Ascending aorta (tissue), 2 donors: ENCODE measurements around the gene COX5A. TPM values are rescaled to one million over a fixed set of nuclear protein-coding genes. Genes with fewer than 3 reads are reported as not detected.
A peak's percentile ranks its signal among the peaks of the same experiment; 100 is the strongest.

Source experiments
- DNase-seq, 2 donors: peaks; one replicate each; pipeline ENCODE4 v3.0.0-alpha.2; 2019; ENCODE audit warnings: low spot score in 2 of 2
- H3K27ac ChIP-seq, 2 donors: fragments of 200-600 bp; sonication (generic); one replicate each; pipeline ENCODE4 v1.5.1; 2016 to 2017; ENCODE audit warnings: mild to moderate bottlenecking in 1 of 2
- H3K27me3 ChIP-seq: fragments of 200-600 bp; sonication (generic); one replicate; pipeline ENCODE4 v1.5.1; 2017
- H3K36me3 ChIP-seq, 2 donors: fragments of 200-600 bp; sonication (generic); one replicate each; pipeline ENCODE4 v1.5.1; 2016
- H3K4me1 ChIP-seq, 2 donors: fragments of 200-600 bp; sonication (generic); one replicate each; pipeline ENCODE4 v1.5.1; 2016 to 2017; ENCODE audit warnings: mild to moderate bottlenecking in 1 of 2
- H3K4me3 ChIP-seq, 2 donors: fragments of 200-600 bp; sonication (generic); one replicate each; pipeline ENCODE4 v1.5.1; 2016 to 2017; ENCODE audit warnings: mild to moderate bottlenecking in 1 of 2
- H3K9me3 ChIP-seq, 2 donors: fragments of 200-600 bp; sonication (generic); one replicate each; pipeline ENCODE4 v1.5.1; 2016
- intact Hi-C: fragments of 100-400 bp; cut with DNase I; formaldehyde crosslinking; loops from one replicate; pipeline ENCODE4 v1.15.1; 2023
- total RNA-seq: library from RNA; depleted of rRNA; stranded (reverse); fragments of >200 nt; gene quantifications from one replicate; pipeline ENCODE4 v1.1.0, GENCODE V29; 2016
- TF ChIP-seq, protein P1 (sequence below), 3 experiments: fragments of 200-600 bp in 2 of 3; fragments of 450-650 bp in 1 of 3; sonication (generic) in 2 of 3; IDR thresholded peaks; one replicate each; pipeline ENCODE4 v1.5.1; 2016 to 2019; ENCODE audit warnings: antibody characterized with exemption in 3 of 3, mild to moderate bottlenecking in 1 of 3, moderate library complexity in 1 of 3

The COX5A gene
- total RNA-seq, 1 donor from 2014 or later: 83.5 TPM

DNA sequence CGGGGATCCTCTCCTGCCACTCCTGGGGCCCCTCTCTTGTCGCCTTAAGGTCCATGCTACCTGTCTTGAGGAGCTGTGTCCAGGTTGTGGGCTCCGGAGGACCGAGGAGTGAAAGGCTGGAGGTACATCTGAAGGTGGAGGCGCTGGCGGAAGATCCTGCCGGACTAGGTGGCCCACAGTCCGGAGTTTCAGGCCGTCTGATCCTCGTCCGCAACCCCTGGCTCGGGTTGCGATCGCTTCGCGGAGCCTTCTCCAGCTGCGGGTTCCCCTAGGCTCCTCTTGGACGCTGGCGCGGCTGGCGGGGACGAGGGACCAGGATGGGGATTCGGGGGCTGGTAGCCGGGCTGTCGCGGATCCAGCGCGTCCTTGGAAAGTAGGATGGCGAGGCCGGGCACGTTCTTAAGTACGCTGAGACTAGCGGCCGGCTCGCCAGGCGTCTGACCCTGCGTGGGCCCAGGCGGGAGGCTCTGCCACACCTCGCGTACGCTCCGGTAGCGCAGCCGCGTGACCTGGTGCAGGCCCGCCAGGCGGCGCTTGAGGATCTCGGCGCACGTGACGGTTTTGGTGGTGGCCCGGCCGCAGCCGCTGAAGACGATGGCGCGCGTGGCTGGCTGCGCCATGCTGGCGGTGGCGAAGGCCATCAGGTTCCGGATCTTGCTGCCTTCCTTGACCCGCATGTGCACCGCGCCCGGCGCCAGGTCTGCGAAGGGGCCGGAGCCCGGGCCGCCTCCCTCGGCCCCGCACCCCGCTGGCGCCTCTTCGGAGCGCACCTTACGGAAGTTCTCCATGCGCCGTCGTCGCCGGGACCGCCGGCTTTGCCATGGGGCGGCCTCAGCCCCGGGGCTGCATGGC, 18.1 kb upstream of the COX5A start:
- no peaks in the 10 kb centered on the region for H3K36me3 ChIP-seq
- TF ChIP-seq, protein P1, sequence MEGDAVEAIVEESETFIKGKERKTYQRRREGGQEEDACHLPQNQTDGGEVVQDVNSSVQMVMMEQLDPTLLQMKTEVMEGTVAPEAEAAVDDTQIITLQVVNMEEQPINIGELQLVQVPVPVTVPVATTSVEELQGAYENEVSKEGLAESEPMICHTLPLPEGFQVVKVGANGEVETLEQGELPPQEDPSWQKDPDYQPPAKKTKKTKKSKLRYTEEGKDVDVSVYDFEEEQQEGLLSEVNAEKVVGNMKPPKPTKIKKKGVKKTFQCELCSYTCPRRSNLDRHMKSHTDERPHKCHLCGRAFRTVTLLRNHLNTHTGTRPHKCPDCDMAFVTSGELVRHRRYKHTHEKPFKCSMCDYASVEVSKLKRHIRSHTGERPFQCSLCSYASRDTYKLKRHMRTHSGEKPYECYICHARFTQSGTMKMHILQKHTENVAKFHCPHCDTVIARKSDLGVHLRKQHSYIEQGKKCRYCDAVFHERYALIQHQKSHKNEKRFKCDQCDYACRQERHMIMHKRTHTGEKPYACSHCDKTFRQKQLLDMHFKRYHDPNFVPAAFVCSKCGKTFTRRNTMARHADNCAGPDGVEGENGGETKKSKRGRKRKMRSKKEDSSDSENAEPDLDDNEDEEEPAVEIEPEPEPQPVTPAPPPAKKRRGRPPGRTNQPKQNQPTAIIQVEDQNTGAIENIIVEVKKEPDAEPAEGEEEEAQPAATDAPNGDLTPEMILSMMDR (IDR thresholded peaks at IDR 0.05): peak; percentile 46 to 69 (median 52)
- intact Hi-C loops: loop anchor here (1.0 to 10.0 kb wide), 6 partner anchors 18 to 581 kb away; partner anchors contain the start of genes ARID3B, CLK3, COX5A and FAM219B
- H3K4me1 ChIP-seq: peaks cover 7 to 16% of the 10 kb centered on the region in 2 donors
- H3K4me3 ChIP-seq: peak overlapping the region; percentile 71 to 84
- H3K9me3 ChIP-seq: no peaks in the 10 kb centered on the region
- H3K27me3 ChIP-seq: no peaks in the 10 kb centered on the region
- peak overlapping the region; percentile 91 to 94 for H3K27ac ChIP-seq
- DNase-seq: peak in 1 of 2 donors; percentile 86

DNA sequence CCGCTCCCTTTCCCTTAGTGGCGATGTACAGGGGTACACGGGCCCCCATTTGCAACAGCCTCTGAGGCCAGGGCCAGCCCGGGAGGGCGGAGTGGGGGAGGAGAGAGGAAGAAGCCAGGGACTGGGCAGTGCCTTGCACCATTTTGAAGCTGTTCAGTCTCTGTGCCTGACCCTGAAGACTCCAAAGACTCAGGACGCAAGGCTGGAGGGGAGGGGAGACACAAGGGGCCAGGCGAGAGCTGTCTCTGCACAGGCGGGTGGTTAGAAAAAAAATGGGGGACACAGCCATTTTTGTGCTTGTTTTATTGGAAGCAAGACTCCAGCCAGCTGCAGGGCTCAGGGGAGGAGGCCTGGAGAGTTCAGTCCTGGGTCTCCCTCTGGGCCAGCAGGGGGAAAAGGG, 17.1 kb upstream of the COX5A start:
- H3K4me3 ChIP-seq: peak overlapping the region in 1 of 2 donors; percentile 71
- no peaks in the 10 kb centered on the region for H3K36me3 ChIP-seq
- no peaks in the 10 kb centered on the region for H3K27me3 ChIP-seq
- TF ChIP-seq, protein P1 (IDR thresholded peaks at IDR 0.05): no peak
- H3K9me3 ChIP-seq: no peaks in the 10 kb centered on the region
- peaks cover 7 to 18% of the 10 kb centered on the region in 2 donors for H3K4me1 ChIP-seq
- no peak overlapping the region for H3K27ac ChIP-seq
- intact Hi-C loops: loop anchor here (5.0 to 10.0 kb wide), 3 partner anchors 340 to 580 kb away; partner anchors contain the start of genes ARID3B and CLK3
- no peak for DNase-seq

DNA sequence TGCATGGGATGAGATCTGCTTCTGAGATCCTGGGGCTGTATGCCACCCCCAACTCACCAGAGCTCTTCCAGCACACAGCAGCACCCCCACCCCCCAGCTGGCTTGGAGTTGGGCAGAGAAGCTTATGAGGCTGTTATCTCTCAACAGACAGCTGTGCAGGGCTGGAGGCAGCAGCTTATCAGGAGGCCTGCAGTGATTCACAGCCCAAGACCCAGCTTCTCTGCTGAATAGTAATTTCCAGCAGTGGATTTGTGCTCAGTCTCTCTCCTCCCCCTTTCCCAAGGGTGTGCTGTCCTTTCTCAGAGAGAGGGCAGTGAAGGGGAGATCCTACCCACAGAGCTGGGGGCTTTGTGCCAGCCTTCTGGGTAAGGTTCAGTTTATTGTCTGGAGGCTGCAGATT, 16.6 kb upstream of the COX5A start:
- no peak overlapping the region for H3K27ac ChIP-seq
- no peak for DNase-seq
- no peaks in the 10 kb centered on the region for H3K27me3 ChIP-seq
- intact Hi-C loops: loop anchor here (5.0 to 10.0 kb wide), 3 partner anchors 112 to 580 kb away; partner anchors contain the start of genes CLK3 and ULK3
- TF ChIP-seq, protein P1 (IDR thresholded peaks at IDR 0.05): no peak
- no peaks in the 10 kb centered on the region for H3K9me3 ChIP-seq
- no peak overlapping the region for H3K4me3 ChIP-seq
- H3K36me3 ChIP-seq: no peaks in the 10 kb centered on the region
- H3K4me1 ChIP-seq: peaks cover 7 to 19% of the 10 kb centered on the region in 2 donors

DNA sequence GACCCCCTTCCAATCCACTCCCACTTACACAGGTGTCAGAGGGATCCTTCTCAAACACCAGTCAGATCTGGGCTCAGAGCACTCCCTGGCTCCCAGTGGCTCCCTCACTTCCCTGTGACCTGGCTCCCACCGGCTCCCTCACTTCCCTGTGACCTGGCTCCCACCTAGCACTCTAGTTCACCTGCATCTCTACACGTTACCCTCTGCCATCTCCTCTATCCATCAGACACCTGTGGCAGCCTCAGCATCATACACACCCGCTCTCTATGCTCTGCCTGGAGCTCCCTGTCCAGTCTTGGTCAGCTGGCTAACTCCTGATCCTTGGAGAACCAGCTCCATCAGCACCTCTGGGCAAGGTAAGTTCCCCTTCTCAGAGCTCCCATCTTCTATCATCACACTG, 13.1 kb upstream of the COX5A start:
- DNase-seq: no peak
- no peaks in the 10 kb centered on the region for H3K27me3 ChIP-seq
- intact Hi-C loops: loop anchor here (5.0 to 10.0 kb wide), 3 partner anchors 109 to 576 kb away; partner anchors contain the start of genes CLK3 and ULK3
- H3K4me3 ChIP-seq: no peak overlapping the region
- TF ChIP-seq, protein P1 (IDR thresholded peaks at IDR 0.05): no peak
- H3K4me1 ChIP-seq: peaks cover 3 to 7% of the 10 kb centered on the region in 2 donors
- no peak overlapping the region for H3K27ac ChIP-seq
- no peaks in the 10 kb centered on the region for H3K9me3 ChIP-seq
- H3K36me3 ChIP-seq: no peaks in the 10 kb centered on the region

DNA sequence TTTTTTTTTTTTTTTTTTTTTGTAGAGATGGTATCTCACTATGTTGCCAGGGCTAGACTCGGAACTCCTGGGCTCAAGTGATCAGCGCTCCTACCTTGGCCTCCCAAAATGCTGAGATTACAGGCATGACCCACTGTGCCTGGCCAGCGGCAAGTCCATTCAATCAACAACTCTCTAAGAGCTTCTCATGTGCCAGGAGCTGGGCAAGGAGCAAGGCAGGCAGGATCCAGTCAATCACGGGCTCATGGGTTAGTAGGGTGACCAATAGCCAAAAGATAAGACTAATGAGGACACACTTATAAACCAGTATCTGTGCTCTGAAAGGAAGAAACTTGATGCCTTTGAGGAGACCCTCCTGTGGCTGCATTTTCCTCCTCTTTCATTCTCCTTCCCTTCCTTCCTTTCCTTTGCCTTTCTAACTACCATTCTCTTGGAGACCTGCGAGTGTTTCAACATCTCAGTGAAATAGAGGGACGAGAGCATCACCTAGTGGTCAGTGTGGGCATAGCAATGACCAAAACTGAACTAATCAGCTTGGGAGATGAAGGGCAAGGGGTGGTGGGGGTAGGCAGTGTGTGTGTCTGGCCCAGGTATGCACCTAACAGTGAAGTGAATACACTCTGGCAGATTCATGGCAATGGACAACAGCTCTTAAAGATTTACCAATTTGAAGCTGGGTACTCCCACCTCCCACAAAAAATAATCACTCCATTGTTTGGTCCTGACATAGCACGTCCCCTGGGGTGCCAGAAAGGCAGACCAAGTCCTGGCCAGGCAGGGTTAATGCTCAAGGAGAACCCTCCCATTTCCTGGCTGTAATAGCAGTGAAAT, 12.4 kb upstream of the COX5A start:
- DNase-seq: peak in 1 of 2 donors; percentile 90
- Histone ChIP-seq H3K27ac (no peak overlapping the region), H3K4me1 (peaks cover 1 to 5% of the 10 kb centered on the region in 2 donors), H3K4me3 (no peak overlapping the region), H3K36me3 (no peaks in the 10 kb centered on the region), H3K9me3 (no peaks in the 10 kb centered on the region), H3K27me3 (no peaks in the 10 kb centered on the region)
- TF ChIP-seq, protein P1 (IDR thresholded peaks at IDR 0.05): peak; percentile 96 to 99 (median 99)
- intact Hi-C loops: loop anchor here (1.0 to 10.0 kb wide), 4 partner anchors 108 to 575 kb away; partner anchors contain the start of genes CLK3 and ULK3
